CD14-positive monocyte (primary cell): ENCODE data around the gene ZNF365. TPM values are rescaled to one million over a fixed set of nuclear protein-coding genes. Genes with fewer than 3 reads are reported as not detected.

Experiments
- DNase-seq, 3 donors: peaks; one replicate each; pipeline ENCODE4 v3.0.0-alpha.2; 2011 to 2022
- H2AFZ ChIP-seq: 2 replicates; pipeline ENCODE4 v1.6.0; 2012; ENCODE audit warnings: mild to moderate bottlenecking, low read depth, low read length, inconsistent platforms; ENCODE audit not compliant: insufficient read depth, poor library complexity, severe bottlenecking
- H3K27ac ChIP-seq, 2 donors: 1 replicate in 1 of 2; 2 replicates in 1 of 2; pipeline ENCODE4 v1.5.1; 2012 to 2013; ENCODE audit warnings: low read length in 2 of 2, control low read depth in 1 of 2, inconsistent platforms in 1 of 2, low read depth in 1 of 2, mild to moderate bottlenecking in 1 of 2
- H3K27me3 ChIP-seq, 2 donors: one replicate each; pipeline versions ENCODE4 v1.6.0 to v1.6.1; 2011 to 2013; ENCODE audit warnings: low read length in 2 of 2; ENCODE audit not compliant: control insufficient read depth in 2 of 2, insufficient read depth in 2 of 2
- H3K36me3 ChIP-seq, 2 donors: replicated peaks in 1 of 2; 1 replicate in 1 of 2; 2 replicates in 1 of 2; pipeline versions ENCODE4 v1.5.1 to v1.6.1; 2012 to 2013; ENCODE audit warnings: low read length in 2 of 2, control low read depth in 1 of 2, inconsistent platforms in 1 of 2, mild to moderate bottlenecking in 1 of 2; ENCODE audit not compliant: insufficient read depth in 2 of 2, control insufficient read depth in 1 of 2
- H3K4me1 ChIP-seq, 2 donors: 1 replicate in 1 of 2; 2 replicates in 1 of 2; pipeline versions ENCODE4 v1.5.1 to v1.6.1; 2012 to 2013; ENCODE audit warnings: low read length in 2 of 2, control low read depth in 1 of 2, inconsistent platforms in 1 of 2, mild to moderate bottlenecking in 1 of 2, moderate library complexity in 1 of 2; ENCODE audit not compliant: insufficient read depth in 2 of 2, control insufficient read depth in 1 of 2
- H3K4me2 ChIP-seq: replicated peaks from 2 replicates; pipeline ENCODE3; 2012; ENCODE audit warnings: low read length, moderate library complexity, mild to moderate bottlenecking; ENCODE audit not compliant: poor library complexity, severe bottlenecking; ENCODE audit errors: extremely low read depth
- H3K4me3 ChIP-seq, 3 experiments: fragments of 200-600 bp in 1 of 3; sonication (generic) in 1 of 3; replicated peaks in 1 of 3; 1 replicate in 2 of 3; 2 replicates in 1 of 3; pipeline ENCODE4 v1.5.1; 2011 to 2013; ENCODE audit warnings: low read length in 3 of 3, mild to moderate bottlenecking in 3 of 3, control low read depth in 2 of 3, low read depth in 2 of 3, inconsistent platforms in 1 of 3, moderate library complexity in 1 of 3
- H3K79me2 ChIP-seq: 2 replicates; pipeline ENCODE4 v1.6.0; 2012; ENCODE audit warnings: mild to moderate bottlenecking, control low read depth, inconsistent platforms, low read length, moderate library complexity; ENCODE audit not compliant: insufficient read depth
- H3K9ac ChIP-seq: 2 replicates; pipeline ENCODE4 v1.6.0; 2017; ENCODE audit warnings: low read length, mild to moderate bottlenecking; ENCODE audit not compliant: insufficient read depth, poor library complexity, severe bottlenecking
- H3K9me3 ChIP-seq, 2 donors: replicated peaks in 1 of 2; 1 replicate in 1 of 2; 2 replicates in 1 of 2; pipeline versions ENCODE4 v1.5.1 to v1.6.1; 2012 to 2013; ENCODE audit warnings: low read length in 2 of 2, control low read depth in 1 of 2; ENCODE audit not compliant: control insufficient read depth in 1 of 2, insufficient read depth in 1 of 2
- H4K20me1 ChIP-seq: 2 replicates; pipeline ENCODE4 v1.6.0; 2012; ENCODE audit warnings: mild to moderate bottlenecking, low read length, control low read depth, moderate library complexity; ENCODE audit not compliant: insufficient read depth
- H3K27ac Mint-ChIP-seq, 7 donors: one replicate each; pipeline ENCODE4 v1.8.0; 2020; ENCODE audit warnings: mild to moderate bottlenecking in 7 of 7, mixed read lengths in 7 of 7, moderate library complexity in 6 of 7, inconsistent platforms in 2 of 7
- H3K27me3 Mint-ChIP-seq, 3 donors: one replicate each; pipeline ENCODE4 v1.8.0; 2021 to 2022; ENCODE audit warnings: low read depth in 3 of 3, mild to moderate bottlenecking in 3 of 3, mixed read lengths in 3 of 3, moderate library complexity in 3 of 3, inconsistent platforms in 1 of 3
- H3K36me3 Mint-ChIP-seq, 2 donors: one replicate each; pipeline ENCODE4 v1.8.0; 2020; ENCODE audit warnings: mixed read lengths in 2 of 2, inconsistent platforms in 1 of 2, mild to moderate bottlenecking in 1 of 2
- H3K4me1 Mint-ChIP-seq: one replicate; pipeline ENCODE4 v1.8.0; 2020; ENCODE audit warnings: mild to moderate bottlenecking, mixed read lengths
- H3K4me3 Mint-ChIP-seq, 2 donors: one replicate each; pipeline ENCODE4 v1.8.0; 2020; ENCODE audit warnings: mild to moderate bottlenecking in 2 of 2, mixed read lengths in 2 of 2, moderate library complexity in 1 of 2
- H3K9me3 Mint-ChIP-seq, 7 donors: one replicate each; pipeline ENCODE4 v1.8.0; 2020 to 2022; ENCODE audit warnings: mixed read lengths in 7 of 7, mild to moderate bottlenecking in 6 of 7, moderate library complexity in 6 of 7, inconsistent platforms in 2 of 7
- CTCF ChIP-seq: fragments of 200-600 bp; IDR thresholded peaks from one replicate; pipeline ENCODE4 v1.8.0; 2022; ENCODE audit warnings: antibody characterized with exemption, mild to moderate bottlenecking
- WGBS: methylation state at CpG from one replicate; pipeline ENCODE4 v1.1.5; 2013; ENCODE audit warnings: missing lambda C conversion rate; ENCODE audit not compliant: insufficient coverage; 5-methylcytosine and 5-hydroxymethylcytosine counted together
- intact Hi-C, 2 donors: fragments of 100-400 bp; cut with micrococcal nuclease; formaldehyde crosslinking; loops; one replicate each; pipeline versions ENCODE4 v1.15.0 to v1.15.1; 2023
- polyA plus RNA-seq, 3 donors: library from polyadenylated mRNA; depleted of rRNA in 1 of 3; unstranded in 2 of 3; stranded (reverse) in 1 of 3; fragments of 300-500 nt in 2 of 3; fragments of >200 nt in 1 of 3; fragmentation: Illumina TruSeq in 2 of 3; gene quantifications; 1 replicate in 2 of 3; 2 replicates in 1 of 3; pipeline ENCODE4 v1.2.3, GENCODE V29; 2012 to 2021
- small RNA-seq: library from RNA; depleted of rRNA; stranded (forward); fragments of <200 nt; gene quantifications from one replicate; pipeline ENCODE3, GENCODE V24; 2012; ENCODE audit warnings: low read depth; ENCODE audit not compliant: insufficient read length

ZNF365 gene
- polyA plus RNA-seq, 3 donors, result not detected

- H3K9ac ChIP-seq, result no peak overlapping the region
- Mint-ChIP-seq H3K4me3 (no peak overlapping the region), H3K4me1 (peaks cover 33% of the 10 kb centered on the region), H3K9me3 (peaks cover 0 to 3% (median 1%) of the 10 kb centered on the region in 7 donors), H3K36me3 (no peaks in the 10 kb centered on the region), H3K27me3 (peaks cover 0 to 13% (median 2%) of the 10 kb centered on the region in 3 donors), H3K27ac (peak overlapping the region in 1 of 7 donors; percentile 32)
- no peak overlapping the region for H3K4me3 ChIP-seq
- WGBS, result 43% methylated on average over 1 of the region's 2 CpGs
- no peak for DNase-seq
- no peak overlapping the region for H3K27ac ChIP-seq
- no peak for TF ChIP-seq CTCF
- H3K4me2 ChIP-seq, result no peak overlapping the region
- H3K27me3 ChIP-seq, result no peaks in the 10 kb centered on the region
- intact Hi-C loops, result no loop called here
- no peaks in the 10 kb centered on the region for H3K79me2 ChIP-seq
- no peaks in the 10 kb centered on the region for H3K9me3 ChIP-seq
- H3K4me1 ChIP-seq, result peaks cover 26 to 28% of the 10 kb centered on the region in 2 donors
- no peak overlapping the region for H2AFZ ChIP-seq
- no peaks in the 10 kb centered on the region for H4K20me1 ChIP-seq
- no peaks in the 10 kb centered on the region for H3K36me3 ChIP-seq
Measured at GRCh38 chr10:62451611-62451975, 77.4 kb downstream of the ZNF365 start.

Small RNA genes within 50 kb of the gene (small RNA-seq; reads per million reads assigned to genes)
- gene RN7SL591P, result not detected

Other genes starting within 250 kb of the ZNF365 start
- under 1 TPM in 2 of 3 donors, not detected in 1; 0.07 to 0.08 TPM for gene RTKN2, start 105.5 kb upstream of the ZNF365 start, polyA plus RNA-seq